Measurements from ENCODE around the gene SLC25A21.

DNA sequence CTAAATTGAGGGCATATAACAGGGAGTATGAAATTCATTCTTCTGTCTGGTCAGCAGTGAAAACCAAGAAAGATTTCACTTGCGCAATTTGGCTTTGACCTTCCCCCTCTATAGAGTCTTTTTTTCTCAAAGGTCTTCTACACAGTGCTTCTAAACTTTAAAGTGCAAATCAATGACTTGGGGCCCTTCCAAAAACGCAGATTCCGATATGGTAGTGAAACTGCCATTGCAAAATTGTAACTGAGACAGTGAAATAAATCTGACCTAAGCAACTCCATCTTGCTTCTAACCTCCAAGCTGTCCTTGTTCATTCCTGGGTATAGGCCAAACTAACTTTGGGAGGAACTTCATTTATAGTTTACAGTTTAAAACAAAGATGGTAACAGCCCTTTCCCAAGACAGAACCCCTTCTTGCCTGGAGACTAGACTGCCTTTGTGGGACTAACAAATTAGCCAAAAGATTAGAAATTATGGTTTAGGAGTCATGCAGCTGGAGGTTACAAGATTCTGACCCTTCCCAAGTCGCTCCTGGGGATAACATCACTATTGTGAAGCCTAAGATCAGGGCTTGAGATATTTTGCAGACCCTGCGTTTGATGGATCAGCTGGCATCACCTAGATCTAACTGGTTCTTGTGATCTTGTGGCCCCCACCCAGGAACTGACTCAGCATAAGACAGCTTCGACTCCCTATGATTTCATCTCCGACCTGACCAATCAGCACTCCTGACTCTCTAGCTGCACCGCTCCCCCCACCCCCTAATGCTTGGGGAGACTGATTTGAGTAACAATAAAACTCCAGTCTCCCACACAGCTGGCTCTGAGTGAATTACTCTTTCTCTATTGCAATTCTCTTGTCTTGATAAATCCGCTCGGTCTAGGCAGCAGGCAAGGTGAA is 5.0 kb downstream of the SLC25A21 start:
- TF ChIP-seq POLR2AphosphoS5 (IDR thresholded peaks at IDR 0.05) (no peak), CTCF (IDR thresholded peaks at IDR 0.05) (no peak), POLR2A (IDR thresholded peaks at IDR 0.05) (no peak), EP300 (IDR thresholded peaks at IDR 0.05) (no peak)

Measured in stomach (tissue), 4 donors.